HG03575 (cell line): ENCODE results near the gene EXOSC7.

ENCODE experiments used
- ATAC-seq: cut with Tn5 transposase; IDR thresholded peaks from one replicate; pipeline ENCODE4 v1.9.1; 2021; ENCODE audit not compliant: unreplicated experiment, insufficient number of reproducible peaks, low FRiP score; ENCODE audit errors: extremely low read depth

Gene EXOSC7

GRCh38 chr3:44989141-44989540 is 13.1 kb downstream of the EXOSC7 start:
- no peak for ATAC-seq

- ATAC-seq, result no peak
Measured at GRCh38 chr3:44989636-44990373, 13.8 kb downstream of the EXOSC7 start.

- ATAC-seq, result no peak
Measured at GRCh38 chr3:44991326-44991725, 15.3 kb downstream of the EXOSC7 start.

- no peak for ATAC-seq
Measured at GRCh38 chr3:44992555-44993470, 16.8 kb downstream of the EXOSC7 start.

GRCh38 chr3:44993471-44994205 is 17.6 kb downstream of the EXOSC7 start:
- ATAC-seq, result no peak

- no peak for ATAC-seq
Measured at GRCh38 chr3:44995142-44995770, 19.2 kb downstream of the EXOSC7 start.

DNA sequence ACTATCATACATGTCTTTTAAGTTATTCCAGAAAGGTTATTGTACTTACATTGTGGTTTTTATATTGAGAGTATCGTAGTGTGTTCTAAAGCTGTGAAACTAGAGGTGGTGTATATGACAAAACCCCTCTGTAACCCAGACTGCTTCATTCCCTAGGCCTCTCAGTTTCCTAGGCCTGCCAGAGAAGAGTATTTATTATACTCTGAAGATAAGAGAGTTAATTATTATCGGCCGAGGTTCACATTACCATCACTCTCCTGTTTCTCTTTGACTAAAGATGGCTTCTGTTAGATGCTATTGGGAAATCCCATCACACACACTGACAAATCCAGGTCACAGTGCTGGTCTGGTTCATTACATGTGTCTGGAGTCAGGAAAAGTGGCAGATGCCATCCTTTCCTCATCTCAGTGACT is 20.5 kb downstream of the EXOSC7 start:
- ATAC-seq, result no peak

DNA sequence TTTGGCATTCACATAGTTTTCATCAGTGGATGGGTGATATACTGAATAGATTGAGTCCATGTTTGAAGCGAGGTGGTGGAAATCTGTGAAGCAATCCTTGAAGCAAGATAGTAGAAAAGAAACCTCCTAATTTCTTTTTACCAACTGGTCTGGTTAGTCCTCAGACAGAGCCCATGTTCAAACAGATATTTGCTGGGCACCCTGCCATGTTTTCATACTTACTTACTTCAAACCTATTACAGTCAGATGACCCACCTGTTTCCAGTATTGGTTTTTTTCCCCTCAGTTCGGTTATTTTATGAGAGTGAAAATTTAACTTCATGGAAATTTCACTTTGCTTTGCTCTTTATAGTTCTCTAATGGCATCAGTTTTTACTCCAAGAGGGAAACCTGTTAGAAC is 23.7 kb downstream of the EXOSC7 start:
- no peak for ATAC-seq

GRCh38 chr3:45000823-45001222 is 24.8 kb downstream of the EXOSC7 start:
- no peak for ATAC-seq

DNA sequence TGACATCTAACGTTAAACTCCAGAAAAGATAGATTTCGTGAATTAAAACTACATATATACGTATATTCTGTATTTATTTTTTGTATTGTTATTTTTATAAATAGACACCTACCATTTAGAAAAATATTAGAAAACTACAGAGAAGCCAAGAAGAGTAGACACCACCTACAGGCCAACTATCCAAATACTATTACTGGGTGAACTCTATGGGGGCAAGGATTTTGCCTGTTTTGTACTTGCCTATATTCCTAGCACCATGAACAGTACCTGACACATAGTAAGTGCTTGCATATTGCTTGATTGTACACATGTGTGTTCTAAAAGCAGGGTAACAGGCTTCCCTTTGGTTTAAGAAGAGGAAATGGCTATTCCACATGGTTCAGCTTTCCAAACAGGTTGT is 25.7 kb downstream of the EXOSC7 start:
- ATAC-seq, result no peak

DNA sequence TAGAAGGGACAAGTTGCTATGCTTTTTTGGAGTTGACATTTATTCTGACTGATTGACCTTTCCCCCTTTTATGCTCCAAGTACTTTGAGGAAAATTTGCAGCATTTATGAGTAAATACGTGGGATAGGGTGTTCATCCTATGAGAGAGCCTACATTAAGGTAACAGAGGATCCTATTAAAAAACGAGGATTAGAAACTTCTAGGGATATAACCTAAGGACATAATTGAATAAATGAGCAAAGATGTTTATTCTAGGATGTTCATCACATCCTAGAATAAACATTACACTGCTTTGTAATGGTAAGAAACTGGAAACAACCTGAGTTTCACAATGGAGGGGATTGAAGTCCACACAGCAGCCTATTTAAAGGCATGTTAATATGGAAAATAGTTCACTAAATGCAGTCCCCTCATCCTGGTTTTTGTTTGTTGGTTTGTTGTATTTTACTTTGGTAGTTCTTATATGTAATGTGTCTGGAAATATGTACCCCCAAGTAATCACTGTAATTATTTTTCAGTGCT is 26.2 kb downstream of the EXOSC7 start:
- ATAC-seq, result no peak

- ATAC-seq, result no peak
Measured at GRCh38 chr3:45002720-45003119, 26.7 kb downstream of the EXOSC7 start.

GRCh38 chr3:45003406-45003805 is 27.4 kb downstream of the EXOSC7 start:
- ATAC-seq, result no peak

DNA sequence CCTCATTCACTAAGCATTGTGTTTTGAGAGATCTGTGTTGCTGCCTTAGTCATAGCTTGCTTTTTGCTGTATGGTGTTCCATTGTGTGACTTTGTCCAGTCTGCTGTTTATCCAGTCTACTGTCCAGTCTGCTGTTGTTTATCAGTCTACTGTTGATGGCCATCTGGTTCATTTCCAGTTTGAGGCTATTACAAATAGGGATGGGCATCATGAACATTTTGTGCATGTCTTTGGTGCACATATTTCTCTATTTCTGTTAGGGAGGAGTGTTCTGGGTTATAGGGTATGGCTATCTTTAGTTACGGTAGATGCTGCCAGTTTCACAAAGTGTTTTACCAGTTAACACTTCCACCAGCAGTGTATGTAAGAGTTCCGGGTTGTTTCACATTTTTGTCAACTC is 27.8 kb downstream of the EXOSC7 start:
- ATAC-seq, result no peak

DNA sequence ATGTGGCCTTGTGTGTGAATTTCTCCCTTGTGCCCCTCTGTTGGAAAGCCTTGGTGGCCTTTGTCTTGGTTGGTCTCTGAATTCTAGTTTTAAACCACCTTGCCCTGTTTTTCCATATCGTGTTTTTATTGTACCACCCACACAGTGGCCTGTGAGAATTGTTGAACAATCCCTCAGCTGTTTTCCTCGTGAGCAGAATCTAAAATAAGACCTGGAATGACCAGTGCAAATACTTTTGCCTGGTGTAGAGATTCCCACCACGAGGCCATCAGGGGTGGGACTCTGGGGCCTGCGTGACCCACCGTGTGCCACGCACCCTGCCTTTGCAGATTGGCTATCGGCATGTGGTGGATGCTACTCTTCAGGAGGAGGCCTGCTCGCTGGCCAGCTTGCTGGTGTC is 31.0 kb downstream of the EXOSC7 start:
- ATAC-seq, result no peak

GRCh38 chr3:45008117-45008516 is 32.1 kb downstream of the EXOSC7 start:
- ATAC-seq, result no peak

DNA sequence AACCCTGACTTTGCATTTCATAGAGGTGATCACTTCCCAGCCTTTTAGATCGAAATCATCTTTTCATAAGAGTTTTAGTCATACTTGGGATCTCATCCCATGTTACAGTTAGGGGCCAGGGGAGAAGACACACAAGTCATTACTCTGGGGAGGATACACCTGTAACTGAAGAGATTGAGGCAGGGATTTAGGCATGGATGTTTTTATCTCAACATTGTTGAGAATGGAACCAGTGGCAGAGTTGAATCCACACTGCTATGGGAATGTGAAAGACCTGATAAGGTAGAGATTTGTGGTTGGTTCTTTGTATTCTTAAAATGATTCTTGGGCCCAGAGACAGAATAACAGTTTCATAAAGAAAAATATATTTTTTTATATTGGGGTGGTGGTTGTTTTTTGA is 33.8 kb downstream of the EXOSC7 start:
- no peak for ATAC-seq

DNA sequence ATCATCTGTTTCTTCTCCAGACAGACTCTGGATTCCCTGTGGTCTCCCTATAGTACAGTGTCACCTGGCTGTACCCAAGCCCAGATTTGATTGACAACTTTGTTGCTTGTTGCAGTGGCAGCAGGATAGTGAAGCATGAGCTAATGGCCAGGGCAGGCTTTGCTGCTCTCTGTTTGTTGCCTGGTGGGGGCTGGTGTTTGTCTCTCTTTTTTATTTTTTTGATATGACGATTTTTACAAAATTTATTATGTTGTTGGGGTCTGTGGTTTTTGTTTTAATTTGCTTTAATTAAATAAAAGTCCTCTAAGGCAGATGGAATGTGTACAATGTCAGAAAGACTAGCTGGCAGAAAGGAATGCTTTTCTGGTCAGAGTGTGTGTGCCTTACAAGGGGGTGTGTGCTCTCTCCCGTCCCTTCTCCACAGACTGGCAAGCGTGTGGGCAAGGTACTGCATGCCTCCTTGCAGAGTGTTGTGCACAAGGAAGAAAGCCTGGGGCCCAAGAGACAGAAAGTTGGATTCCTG is 34.8 kb downstream of the EXOSC7 start:
- ATAC-seq, result no peak
